GM18867 (cell line): ENCODE measurements around the gene GTPBP2.

Experiments used
- ATAC-seq: cut with Tn5 transposase; IDR thresholded peaks from one replicate; pipeline ENCODE4 v1.9.1; 2021; ENCODE audit warnings: mild to moderate bottlenecking, moderate library complexity; ENCODE audit not compliant: unreplicated experiment

The GTPBP2 gene

GRCh38 chr6:43579171-43579570 is 49.9 kb downstream of the GTPBP2 start:
- ATAC-seq: no peak

GRCh38 chr6:43578748-43579147 is 50.3 kb downstream of the GTPBP2 start:
- no peak for ATAC-seq

GRCh38 chr6:43575772-43576551 is 53.1 kb downstream of the GTPBP2 start, which contains the start of the genes POLH and XPO5:
Gene POLH (plus strand): TSS chr6:43576185. CDS start chr6:43582320, 6,135 bp downstream.
Gene XPO5 (minus strand): TSS chr6:43576038. CDS start chr6:43575864, 174 bp downstream.
- ATAC-seq: peak; percentile 92

DNA sequence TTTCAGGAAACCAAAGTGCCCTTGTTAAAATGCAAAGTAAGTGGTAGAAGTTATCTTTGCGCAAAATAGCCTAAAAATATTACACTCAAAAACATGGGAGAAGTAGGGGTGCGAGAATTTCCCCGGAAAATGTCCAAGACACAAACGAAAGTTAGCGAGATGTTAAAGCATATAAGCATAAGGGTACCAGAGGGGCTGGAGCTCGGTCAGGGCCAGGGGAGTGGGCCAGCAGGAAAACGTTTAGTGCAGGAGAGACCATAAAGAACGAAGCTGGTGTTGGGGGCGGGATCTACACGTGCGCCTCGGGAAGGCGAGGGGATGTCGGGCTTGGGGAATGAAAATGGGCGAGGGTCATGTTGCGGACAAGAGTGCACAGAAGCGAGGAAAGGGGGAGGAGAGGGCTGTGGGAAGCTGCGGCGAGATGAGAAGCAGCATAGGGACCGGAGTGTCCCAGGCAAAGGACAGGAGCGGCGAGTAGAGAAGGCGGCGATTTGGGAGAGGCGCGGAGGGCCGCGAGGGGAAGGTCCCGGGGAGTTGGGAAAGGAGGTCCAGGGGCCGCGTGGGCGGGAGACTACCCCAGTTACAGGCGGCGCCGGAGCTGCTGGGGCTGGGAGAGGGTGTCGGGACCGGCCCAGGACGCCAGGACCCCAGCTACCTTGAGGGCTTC is 53.8 kb downstream of the GTPBP2 start:
- peak; percentile 19 for ATAC-seq

DNA sequence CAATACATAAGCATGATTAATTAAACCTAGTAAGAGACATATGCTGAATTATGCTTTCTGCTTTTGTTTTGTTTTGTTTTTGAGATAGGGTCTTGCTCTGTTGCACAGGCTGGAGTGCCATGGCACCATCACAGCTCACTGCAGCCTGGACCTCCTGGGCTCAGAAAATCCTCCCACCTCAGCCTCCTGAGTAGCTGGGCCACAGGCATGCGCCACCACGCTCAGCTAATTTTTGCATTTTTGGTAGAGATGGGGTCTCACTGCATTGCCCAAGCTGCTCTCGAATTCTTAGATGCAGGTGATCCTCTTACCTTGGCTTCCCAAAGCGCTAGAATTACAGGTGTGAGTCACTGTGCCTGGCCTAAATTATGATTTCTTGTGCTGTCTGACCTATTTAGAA is 57.0 kb downstream of the GTPBP2 start:
- no peak for ATAC-seq

DNA sequence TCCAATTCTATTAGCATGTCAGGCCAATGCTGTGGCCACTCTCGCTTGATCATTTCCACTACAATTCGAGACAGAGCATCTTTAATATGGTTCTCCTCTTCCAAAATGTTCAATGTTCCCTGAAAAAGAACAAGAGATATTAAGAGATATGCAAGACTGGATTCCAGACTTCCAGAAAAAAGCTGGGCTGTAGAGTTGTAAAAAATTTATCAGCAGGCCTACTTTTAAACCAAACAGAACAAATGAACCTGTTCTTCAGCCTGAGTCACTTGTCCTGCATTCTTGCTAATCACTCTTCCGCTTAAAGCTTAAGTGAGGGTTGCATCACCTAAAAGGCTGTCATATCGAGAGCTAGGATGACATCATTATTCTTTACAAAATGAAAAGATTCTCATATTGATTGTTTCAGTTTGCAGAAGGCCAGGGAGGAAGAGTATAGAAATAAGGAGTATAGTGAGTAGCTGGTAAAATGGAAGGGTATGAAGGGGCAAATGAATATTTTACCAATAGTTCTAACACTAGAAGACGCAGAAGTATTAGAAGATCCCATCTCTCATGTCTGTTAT is 58.1 kb downstream of the GTPBP2 start:
- no peak for ATAC-seq
